OCI-LY7 (cell line): ENCODE results near the gene PTH.

Experiments
- EZH2phosphoT487 ChIP-seq: fragments of 200-600 bp; sonication (generic); IDR thresholded peaks from 2 replicates; pipeline ENCODE4 v1.6.1; 2018; ENCODE audit warnings: low read depth, borderline replicate concordance, mild to moderate bottlenecking, mixed run types, antibody characterized with exemption, low read length, moderate library complexity, mixed read lengths
- TF ChIP-seq, protein P1 (sequence below): fragments of 200-600 bp; sonication (generic); conservative IDR thresholded peaks from 2 replicates; pipeline ENCODE4 v1.5.1; 2014; ENCODE audit warnings: mild to moderate bottlenecking, antibody characterized with exemption, low read length, moderate library complexity, mixed read lengths

- TF ChIP-seq, protein P1, sequence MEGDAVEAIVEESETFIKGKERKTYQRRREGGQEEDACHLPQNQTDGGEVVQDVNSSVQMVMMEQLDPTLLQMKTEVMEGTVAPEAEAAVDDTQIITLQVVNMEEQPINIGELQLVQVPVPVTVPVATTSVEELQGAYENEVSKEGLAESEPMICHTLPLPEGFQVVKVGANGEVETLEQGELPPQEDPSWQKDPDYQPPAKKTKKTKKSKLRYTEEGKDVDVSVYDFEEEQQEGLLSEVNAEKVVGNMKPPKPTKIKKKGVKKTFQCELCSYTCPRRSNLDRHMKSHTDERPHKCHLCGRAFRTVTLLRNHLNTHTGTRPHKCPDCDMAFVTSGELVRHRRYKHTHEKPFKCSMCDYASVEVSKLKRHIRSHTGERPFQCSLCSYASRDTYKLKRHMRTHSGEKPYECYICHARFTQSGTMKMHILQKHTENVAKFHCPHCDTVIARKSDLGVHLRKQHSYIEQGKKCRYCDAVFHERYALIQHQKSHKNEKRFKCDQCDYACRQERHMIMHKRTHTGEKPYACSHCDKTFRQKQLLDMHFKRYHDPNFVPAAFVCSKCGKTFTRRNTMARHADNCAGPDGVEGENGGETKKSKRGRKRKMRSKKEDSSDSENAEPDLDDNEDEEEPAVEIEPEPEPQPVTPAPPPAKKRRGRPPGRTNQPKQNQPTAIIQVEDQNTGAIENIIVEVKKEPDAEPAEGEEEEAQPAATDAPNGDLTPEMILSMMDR, result no peak
- no peak for TF ChIP-seq EZH2phosphoT487
These were observed 22.6 kb downstream of the PTH start for GRCh38 chr11:13473013-13473722.
